Activated naive CD4-positive, alpha-beta T cell treated with anti-CD3 and anti-CD28 coated beads, Interleukin-2, amount 50 U/mL, for 24 hours (primary cell): ENCODE measurements around the gene CHRNB4.
"Not testable (repeated sequence)": the region's sequence is repeated elsewhere in the genome, so short reads cannot be mapped to it uniquely, and the experiment has no call there.

Experiments used
- H3K27ac Mint-ChIP-seq: one replicate; pipeline ENCODE4 v1.8.0; 2021; ENCODE audit warnings: mild to moderate bottlenecking, mixed read lengths
- H3K27me3 Mint-ChIP-seq: one replicate; pipeline ENCODE4 v1.8.0; 2021; ENCODE audit warnings: mixed read lengths
- H3K36me3 Mint-ChIP-seq: one replicate; pipeline ENCODE4 v1.8.0; 2021; ENCODE audit warnings: mixed read lengths
- H3K4me1 Mint-ChIP-seq: one replicate; pipeline ENCODE4 v1.8.0; 2021; ENCODE audit warnings: mixed read lengths
- H3K4me3 Mint-ChIP-seq: one replicate; pipeline ENCODE4 v1.8.0; 2021; ENCODE audit warnings: mild to moderate bottlenecking, mixed read lengths
- H3K9me3 Mint-ChIP-seq: one replicate; pipeline ENCODE4 v1.8.0; 2021; ENCODE audit warnings: mixed read lengths

The CHRNB4 gene, protein sequence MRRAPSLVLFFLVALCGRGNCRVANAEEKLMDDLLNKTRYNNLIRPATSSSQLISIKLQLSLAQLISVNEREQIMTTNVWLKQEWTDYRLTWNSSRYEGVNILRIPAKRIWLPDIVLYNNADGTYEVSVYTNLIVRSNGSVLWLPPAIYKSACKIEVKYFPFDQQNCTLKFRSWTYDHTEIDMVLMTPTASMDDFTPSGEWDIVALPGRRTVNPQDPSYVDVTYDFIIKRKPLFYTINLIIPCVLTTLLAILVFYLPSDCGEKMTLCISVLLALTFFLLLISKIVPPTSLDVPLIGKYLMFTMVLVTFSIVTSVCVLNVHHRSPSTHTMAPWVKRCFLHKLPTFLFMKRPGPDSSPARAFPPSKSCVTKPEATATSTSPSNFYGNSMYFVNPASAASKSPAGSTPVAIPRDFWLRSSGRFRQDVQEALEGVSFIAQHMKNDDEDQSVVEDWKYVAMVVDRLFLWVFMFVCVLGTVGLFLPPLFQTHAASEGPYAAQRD

DNA sequence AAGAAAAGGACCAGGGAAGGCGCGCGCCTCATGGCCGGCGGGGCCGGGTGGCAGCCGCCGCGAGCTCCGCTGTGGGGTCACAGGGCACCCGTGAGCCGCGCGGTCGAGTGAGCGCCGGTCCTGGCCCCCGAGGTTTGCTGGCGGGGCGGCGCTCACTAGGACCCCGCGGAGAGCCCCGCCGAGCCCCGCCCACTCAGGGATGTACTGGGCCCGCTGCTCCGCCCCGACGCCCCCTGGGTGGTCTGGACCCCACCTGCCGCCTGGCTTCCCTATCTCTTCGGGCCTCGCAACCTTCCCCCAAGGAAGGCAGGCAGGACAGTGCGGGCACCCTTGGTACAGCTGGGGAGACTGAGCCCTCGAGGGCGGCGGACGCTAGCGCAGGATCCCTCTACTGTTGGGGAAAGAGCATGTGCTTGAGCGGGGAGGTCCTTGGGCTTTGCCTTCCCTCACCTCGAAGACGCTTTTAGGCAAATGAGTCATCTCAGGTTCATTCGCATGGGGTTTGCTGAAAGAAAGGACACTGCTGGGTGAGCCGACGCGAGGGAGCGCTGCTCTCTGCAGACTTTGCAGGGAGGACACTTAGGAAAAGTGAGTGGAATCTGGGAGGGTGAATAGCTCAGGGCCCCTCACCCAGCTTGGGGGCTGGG is at the start of gene CHRNB4:
Gene CHRNB4, minus strand, starts transcription at position 109 of the 647 bp plus-strand sequence. Its CDS starts 77 bp downstream, at position 32.
- Mint-ChIP-seq H3K36me3 (no peaks in the 10 kb centered on the region), H3K27me3 (peaks cover 13% of the 10 kb centered on the region), H3K9me3 (no peaks in the 10 kb centered on the region), H3K4me3 (peak within 1 kb of the TSS; percentile 63), H3K27ac (no peak within 1 kb of the TSS), H3K4me1 (peaks cover 10% of the 10 kb centered on the region)

DNA sequence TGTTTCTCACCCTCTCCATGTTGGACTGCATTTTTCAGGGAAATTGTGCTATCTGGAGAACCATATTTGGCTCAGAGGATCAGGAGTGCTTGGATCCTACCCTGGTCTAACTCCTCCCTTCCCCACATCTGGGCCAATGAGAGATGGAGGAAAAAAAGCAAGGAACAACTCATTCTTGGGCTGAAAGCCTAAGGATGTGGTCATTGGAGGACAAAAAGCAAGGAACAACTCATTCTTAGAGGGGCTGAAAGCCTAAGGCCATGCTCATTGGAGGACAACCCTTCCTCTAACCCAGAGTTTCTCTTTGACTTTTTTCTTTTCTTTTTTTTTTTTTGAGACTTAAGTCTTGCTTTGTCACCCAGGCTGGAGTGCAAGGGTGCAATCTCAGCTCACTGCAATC is 48.6 kb upstream of the CHRNB4 start:
- Mint-ChIP-seq H3K9me3 (no peaks in the 10 kb centered on the region), H3K27ac (no peak overlapping the region), H3K27me3 (peaks cover 3% of the 10 kb centered on the region), H3K4me1 (peaks cover 5% of the 10 kb centered on the region), H3K36me3 (no peaks in the 10 kb centered on the region), H3K4me3 (no peak overlapping the region)

DNA sequence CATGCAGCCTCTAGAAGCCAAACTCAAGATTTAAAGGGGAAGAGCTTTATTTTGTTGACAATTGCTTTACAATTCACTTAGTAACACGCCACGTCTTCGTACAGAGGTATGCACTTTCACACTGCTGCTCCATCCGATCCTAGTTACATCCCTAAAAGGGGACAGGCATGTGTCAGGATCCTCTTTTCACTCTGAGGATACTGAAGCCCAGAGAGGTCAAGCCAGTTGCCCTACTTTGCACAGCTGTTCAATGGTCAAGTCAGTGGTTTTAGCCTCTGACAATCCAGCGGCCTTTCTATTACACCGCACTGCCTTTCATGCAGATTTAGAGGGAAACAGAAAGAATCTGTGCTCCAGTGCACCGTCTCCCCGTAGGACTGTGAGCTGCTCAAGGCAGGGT is 44.9 kb upstream of the CHRNB4 start:
- Mint-ChIP-seq H3K27me3 (peaks cover 3% of the 10 kb centered on the region), H3K9me3 (no peaks in the 10 kb centered on the region), H3K4me1 (peaks cover 5% of the 10 kb centered on the region), H3K36me3 (no peaks in the 10 kb centered on the region), H3K4me3 (no peak overlapping the region), H3K27ac (no peak overlapping the region)

DNA sequence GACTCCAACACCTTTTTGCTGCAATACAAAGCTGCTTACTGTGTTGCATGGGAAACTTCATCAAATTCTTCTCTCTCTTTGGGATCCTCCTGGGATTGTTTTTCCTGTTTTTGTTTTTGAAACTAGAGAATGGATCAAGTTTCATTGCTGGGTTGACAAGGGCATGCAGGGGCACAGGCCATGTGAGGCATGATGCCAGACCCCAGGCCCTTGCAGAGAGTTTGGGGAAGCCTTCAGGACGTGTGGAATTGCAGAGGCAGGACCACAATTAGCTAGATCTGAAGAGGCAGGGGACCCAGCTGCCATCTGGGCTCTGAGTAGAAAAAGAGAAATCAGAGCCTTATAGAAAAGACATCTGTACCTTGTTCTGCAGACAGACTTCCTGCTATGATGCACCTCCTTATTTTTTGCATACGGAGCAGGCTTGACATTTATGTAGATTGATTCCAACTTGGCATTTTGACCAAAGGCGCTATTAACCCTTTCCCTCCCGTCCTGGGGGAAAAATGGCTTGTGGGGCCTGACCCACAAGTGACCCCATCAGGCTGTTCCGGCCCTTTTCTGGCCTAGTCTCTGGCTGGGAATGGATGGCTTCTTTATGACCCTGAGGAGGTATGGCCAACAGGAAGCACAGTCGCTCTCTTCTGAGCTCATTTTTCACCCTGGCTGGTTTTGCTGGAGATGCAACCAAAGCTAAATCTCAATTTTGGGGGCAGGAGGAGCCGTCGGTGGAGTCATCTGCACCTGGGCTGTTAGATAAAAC is 44.3 kb upstream of the CHRNB4 start:
- Mint-ChIP-seq H3K4me3 (no peak overlapping the region), H3K36me3 (no peaks in the 10 kb centered on the region), H3K27ac (no peak overlapping the region), H3K4me1 (peaks cover 5% of the 10 kb centered on the region), H3K27me3 (peaks cover 3% of the 10 kb centered on the region), H3K9me3 (no peaks in the 10 kb centered on the region)

DNA sequence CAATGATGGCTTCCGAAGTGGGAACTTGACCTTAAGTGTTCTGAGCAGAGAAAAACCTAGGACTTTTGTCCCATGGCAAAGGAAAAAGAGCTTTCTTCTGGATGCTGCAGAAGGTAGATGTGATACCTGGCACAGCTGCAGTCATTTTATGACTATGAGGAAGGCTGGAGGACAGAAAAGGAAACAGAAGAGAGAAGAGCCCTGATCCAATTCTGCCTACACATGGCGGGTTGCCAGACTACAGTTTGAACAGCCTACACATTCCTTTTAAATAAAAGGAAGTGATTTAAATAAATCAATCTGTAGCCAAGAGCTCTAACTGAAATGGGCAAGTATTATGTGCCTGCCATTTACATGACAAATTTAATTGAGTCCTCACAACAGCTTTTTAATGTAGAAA is 43.6 kb upstream of the CHRNB4 start:
- H3K27ac Mint-ChIP-seq = no peak overlapping the region
- no peaks in the 10 kb centered on the region for H3K9me3 Mint-ChIP-seq
- no peak overlapping the region for H3K4me3 Mint-ChIP-seq
- peaks cover 5% of the 10 kb centered on the region for H3K4me1 Mint-ChIP-seq
- H3K27me3 Mint-ChIP-seq = peaks cover 3% of the 10 kb centered on the region
- no peaks in the 10 kb centered on the region for H3K36me3 Mint-ChIP-seq

DNA sequence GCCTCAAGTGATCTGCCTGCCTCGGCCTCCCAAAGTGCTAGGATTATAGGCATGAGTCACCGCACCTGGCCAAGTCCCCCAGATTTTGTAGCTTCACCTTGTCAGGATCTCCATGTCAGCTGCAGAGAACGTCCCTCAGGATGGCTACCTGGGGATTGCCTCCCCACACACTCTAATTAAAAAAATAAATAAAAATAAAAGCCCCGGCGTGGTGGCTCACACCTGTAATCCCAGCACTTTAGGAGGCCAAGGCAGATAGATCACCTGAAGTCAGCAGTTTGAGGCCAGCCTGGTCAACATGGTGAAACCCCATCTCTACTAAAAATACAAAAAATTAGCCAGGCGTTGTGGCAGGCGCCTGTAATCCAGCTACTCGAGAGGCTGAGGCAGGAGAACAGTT is 42.6 kb upstream of the CHRNB4 start:
- H3K27me3 Mint-ChIP-seq, H3K27ac Mint-ChIP-seq: not testable (repeated sequence)

DNA sequence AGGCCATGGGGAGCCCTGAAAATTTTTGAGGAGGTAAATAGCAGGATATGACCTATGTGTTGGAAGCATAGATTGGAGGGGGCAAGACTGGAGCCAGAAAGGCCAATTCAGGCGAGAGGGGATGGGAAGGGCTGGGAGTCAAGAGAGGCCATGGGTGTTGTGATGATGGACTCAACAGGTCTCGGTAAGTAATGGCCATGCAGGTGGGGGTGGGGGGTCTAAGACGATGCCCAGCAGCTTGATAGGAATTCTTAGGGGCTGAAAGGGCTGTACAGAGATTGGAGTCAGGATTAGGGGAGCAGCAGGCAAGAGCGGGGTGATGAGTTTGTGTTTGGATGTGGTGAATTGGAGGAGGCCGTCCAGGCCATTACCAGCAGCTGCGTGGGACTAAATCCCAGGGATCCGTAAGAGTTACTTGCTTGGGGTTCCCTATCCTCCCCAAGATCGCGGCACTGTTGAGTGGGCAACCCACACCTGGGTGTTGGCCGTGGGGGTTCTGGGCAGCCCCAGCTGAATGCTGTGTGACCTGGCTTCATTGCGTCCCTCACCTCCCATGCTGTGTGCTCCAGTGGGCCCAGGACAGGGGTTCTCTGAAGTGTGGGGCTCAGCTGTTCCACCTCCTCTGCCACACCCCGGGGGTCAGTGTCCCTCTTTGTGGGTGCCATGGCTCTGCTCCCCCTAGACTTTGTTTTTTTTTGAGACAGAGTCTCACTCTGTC is 41.8 kb upstream of the CHRNB4 start:
- no peak overlapping the region for H3K27ac Mint-ChIP-seq
- H3K4me1 Mint-ChIP-seq = peaks cover 5% of the 10 kb centered on the region
- no peak overlapping the region for H3K4me3 Mint-ChIP-seq
- H3K27me3 Mint-ChIP-seq = no peaks in the 10 kb centered on the region
- H3K9me3 Mint-ChIP-seq = no peaks in the 10 kb centered on the region
- no peaks in the 10 kb centered on the region for H3K36me3 Mint-ChIP-seq

More for the DNA sequence above, 42.6 kb upstream of the CHRNB4 start:
- H3K4me1 Mint-ChIP-seq, H3K4me3 Mint-ChIP-seq, H3K9me3 Mint-ChIP-seq, H3K36me3 Mint-ChIP-seq: not testable (repeated sequence)

DNA sequence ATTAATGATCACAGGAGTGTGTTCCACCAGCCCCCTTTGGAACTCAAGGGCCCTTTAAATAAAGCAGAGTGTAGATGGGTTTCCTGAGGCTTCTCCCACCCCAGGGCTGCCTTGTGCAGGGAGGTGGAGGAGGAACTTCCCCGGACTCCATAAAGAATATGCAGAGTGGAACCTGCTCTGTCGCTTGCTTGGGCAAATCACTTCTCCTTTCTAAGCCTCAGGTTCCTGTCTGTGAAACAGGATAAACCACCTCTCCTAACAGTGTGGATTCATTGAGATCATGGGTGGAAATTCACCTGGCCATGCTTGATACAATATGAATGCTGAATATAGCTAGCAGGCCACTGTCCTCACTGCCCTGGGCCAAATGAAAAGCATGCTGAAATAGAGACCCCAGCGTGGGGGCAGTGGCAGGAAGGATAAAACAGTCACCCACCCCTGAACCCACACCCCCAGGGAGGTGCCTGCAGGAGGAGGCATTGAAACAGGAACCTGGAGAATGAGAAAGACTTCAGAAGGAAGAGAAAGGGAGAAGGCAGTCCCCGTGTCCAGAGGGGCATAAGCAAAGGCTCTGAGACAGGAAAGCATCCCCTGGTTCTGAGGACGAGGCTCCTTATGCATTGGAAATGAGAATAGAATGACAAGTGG is 41.1 kb upstream of the CHRNB4 start:
- Mint-ChIP-seq H3K9me3 (no peaks in the 10 kb centered on the region), H3K36me3 (no peaks in the 10 kb centered on the region), H3K4me1 (peaks cover 5% of the 10 kb centered on the region), H3K27ac (no peak overlapping the region), H3K4me3 (no peak overlapping the region), H3K27me3 (no peaks in the 10 kb centered on the region)

DNA sequence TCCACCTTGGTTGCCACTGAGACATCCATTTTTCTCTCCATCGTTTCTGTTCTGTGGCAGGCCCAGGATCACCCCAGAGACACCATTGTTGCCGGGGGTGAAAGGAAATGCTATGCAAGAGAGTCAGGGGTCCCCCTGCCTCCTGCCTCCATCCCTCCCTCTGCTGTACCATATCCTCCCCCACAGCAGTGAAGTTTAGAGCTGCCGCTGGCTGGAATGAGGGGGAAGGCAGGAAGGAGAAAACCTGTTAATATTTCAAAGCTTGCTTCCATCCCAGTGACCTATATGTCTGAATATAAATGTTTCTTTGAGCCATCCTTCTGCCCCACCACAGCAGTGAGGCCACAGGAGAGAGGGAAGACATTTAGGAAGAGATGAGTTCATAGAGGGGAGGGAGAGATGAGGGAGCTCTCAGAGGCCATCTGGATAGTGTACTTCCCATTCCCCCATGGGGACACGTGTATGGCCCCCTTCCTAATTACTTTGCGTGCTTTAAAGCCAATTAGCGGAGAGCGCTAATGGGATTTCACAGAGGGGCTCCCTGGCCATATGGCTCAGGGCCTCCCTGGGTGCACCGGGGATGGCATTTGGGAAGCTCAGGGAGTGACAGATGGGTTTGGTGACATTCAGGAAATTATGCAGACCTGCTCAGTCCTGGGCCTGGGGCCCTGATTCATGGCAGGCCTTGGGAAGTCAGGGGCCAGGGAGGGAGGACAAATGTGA is 40.4 kb upstream of the CHRNB4 start:
- Mint-ChIP-seq H3K4me3 (no peak overlapping the region), H3K4me1 (peaks cover 5% of the 10 kb centered on the region)

DNA sequence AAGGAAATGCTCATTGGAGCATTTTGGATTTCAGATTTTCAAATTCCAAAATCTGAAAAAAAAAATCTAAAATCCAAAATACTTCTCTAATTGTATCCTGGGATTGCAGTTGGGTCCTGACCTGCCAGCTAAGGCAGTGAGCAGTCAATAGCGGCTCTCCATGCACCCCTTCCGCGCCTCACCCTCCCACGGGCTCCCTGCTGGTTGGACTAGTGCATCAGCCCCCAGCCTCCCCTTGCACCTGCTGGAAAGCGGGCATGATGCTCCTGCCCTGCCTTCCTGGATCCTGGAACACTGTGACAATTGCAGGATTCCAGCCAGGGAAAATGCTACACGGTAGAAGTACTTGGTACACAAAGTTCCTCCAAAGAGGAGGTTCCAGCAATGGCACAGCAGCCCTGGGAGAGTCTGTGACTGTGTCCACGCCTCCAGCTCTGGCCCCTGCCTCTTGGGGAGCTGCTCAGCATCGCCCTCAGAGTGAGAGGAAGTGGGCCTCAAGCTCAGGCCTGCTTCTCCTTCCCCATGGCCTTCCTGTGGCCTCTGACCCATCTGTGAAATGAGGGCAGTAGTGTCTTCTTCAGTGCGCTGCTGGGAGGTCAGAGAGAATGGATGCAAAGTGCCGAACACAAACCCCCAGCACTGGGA is 39.5 kb upstream of the CHRNB4 start:
- H3K27me3 Mint-ChIP-seq = no peaks in the 10 kb centered on the region
- no peak overlapping the region for H3K4me3 Mint-ChIP-seq
- H3K4me1 Mint-ChIP-seq = no peaks in the 10 kb centered on the region
- no peak overlapping the region for H3K27ac Mint-ChIP-seq
- no peaks in the 10 kb centered on the region for H3K36me3 Mint-ChIP-seq
- no peaks in the 10 kb centered on the region for H3K9me3 Mint-ChIP-seq

More for the DNA sequence above, 40.4 kb upstream of the CHRNB4 start:
- H3K9me3 Mint-ChIP-seq = no peaks in the 10 kb centered on the region
- H3K27ac Mint-ChIP-seq = peak overlapping the region; percentile 15
- no peaks in the 10 kb centered on the region for H3K36me3 Mint-ChIP-seq
- H3K27me3 Mint-ChIP-seq = no peaks in the 10 kb centered on the region

DNA sequence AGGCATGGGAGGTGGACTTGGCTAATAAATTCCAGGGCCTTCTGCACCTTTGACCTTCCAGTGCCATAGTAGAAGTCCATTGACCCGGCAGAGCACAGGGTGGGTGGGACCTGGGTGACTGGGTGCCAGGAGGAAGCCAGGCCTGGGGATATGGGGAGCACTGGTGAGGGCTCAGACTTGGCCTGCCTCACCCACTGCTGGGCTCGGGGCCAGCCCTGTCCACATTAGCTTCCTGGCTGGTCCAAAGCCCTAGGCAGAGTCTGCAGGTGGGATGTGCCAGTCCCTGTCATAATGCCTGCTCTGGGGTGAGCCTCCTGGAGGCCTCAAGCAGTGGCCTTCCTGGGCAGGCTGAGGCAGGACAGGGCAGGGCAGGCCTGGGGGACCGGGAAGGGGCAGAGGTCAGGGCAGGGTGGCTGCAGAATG is 38.1 kb upstream of the CHRNB4 start:
- Mint-ChIP-seq H3K4me3 (no peak overlapping the region), H3K9me3 (no peaks in the 10 kb centered on the region), H3K27me3 (no peaks in the 10 kb centered on the region), H3K36me3 (no peaks in the 10 kb centered on the region), H3K4me1 (no peaks in the 10 kb centered on the region), H3K27ac (no peak overlapping the region)

DNA sequence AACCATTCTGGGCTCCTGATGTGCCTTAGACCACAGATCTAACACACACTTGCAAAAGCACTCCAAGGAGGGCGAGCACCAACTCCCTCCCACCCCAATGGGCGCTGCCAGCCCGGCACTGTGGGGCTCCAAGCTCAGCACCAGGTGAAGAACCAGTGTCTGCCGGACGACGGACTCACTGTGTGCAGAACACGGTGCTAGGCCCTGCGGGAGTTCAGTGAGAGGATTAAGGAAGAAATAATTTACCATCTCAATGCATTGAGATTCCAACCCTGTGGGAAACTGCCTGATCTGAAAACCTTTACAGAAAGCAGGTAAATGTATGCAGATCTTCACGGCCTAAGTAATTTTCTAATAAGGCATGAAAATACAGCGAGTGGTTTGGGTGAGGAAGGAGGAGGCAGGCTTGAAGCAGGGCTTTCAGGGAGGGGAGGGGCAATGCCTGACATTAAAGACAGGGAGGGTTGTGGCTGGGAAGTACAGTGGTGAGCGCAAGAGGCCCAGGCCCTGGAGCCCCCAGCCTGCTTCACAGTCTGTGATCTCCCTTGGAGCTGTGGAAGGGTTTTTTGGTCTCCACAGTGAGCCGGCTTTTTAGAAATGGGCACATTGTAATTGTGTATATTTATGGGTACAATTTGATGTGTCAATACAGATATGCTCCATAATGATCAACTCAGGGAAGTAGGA is 35.6 kb upstream of the CHRNB4 start:
- Mint-ChIP-seq H3K36me3 (no peaks in the 10 kb centered on the region), H3K4me1 (no peaks in the 10 kb centered on the region), H3K27ac (no peak overlapping the region), H3K9me3 (no peaks in the 10 kb centered on the region), H3K27me3 (no peaks in the 10 kb centered on the region), H3K4me3 (no peak overlapping the region)

DNA sequence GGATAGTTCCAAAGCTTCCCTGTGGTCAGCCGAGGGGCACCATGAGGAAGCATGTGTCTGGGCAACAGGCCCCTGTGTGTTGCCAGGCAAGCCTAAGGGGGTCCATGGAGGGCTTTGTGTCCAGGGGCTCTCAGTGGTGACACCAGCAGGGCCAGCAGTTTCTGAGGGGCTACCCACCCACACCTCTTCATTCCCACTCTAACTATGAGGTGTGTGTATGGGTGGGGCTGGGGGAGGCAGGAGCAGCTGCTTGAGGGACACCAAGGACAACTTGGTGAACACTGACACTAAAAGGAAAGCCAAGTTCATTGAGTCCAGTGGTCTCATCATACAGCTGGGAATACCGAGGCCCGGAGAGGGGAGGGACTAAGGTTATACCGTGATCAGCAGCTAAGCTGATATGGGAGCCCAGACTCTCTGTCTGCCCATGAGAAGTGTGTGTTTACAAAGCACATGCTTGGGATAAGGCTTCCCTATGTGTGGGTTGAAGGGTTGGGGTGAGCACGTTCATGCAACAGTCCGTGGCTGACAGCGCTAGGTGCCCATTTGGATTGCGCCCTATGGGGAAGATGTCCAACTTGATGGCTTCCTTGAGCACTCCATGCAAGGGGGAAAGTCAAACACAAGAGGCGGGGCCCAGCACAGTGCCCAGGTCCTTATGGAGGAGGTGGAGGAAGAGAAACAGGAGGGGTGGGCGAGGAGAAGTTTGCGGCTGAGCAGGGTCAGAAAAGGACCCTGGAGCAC is 34.8 kb upstream of the CHRNB4 start:
- H3K27me3 Mint-ChIP-seq = no peaks in the 10 kb centered on the region
- H3K36me3 Mint-ChIP-seq = no peaks in the 10 kb centered on the region
- H3K4me3 Mint-ChIP-seq = no peak overlapping the region
- H3K27ac Mint-ChIP-seq = no peak overlapping the region
- no peaks in the 10 kb centered on the region for H3K4me1 Mint-ChIP-seq
- no peaks in the 10 kb centered on the region for H3K9me3 Mint-ChIP-seq
